A172 (cell line): ENCODE data around the gene NCKAP1. TPM values are rescaled to one million over a fixed set of nuclear protein-coding genes. Genes with fewer than 3 reads are reported as not detected.
"Not testable (repeated sequence)": the region's sequence is repeated elsewhere in the genome, so short reads cannot be mapped to it uniquely, and the experiment has no call there.

Experiments
- DNase-seq: peaks from one replicate; pipeline ENCODE4 v3.0.0-alpha.2; 2015; ENCODE audit warnings: low spot score
- total RNA-seq: library from RNA; depleted of rRNA; stranded (reverse); fragments of >200 nt; shearing (Covaris generic); gene quantifications from 2 replicates; pipeline ENCODE4 v1.2.3, GENCODE V29; 2014; rRNA removed

The NCKAP1 gene
- total RNA-seq, 1 experiment from 2014 or later = 213 TPM

DNA sequence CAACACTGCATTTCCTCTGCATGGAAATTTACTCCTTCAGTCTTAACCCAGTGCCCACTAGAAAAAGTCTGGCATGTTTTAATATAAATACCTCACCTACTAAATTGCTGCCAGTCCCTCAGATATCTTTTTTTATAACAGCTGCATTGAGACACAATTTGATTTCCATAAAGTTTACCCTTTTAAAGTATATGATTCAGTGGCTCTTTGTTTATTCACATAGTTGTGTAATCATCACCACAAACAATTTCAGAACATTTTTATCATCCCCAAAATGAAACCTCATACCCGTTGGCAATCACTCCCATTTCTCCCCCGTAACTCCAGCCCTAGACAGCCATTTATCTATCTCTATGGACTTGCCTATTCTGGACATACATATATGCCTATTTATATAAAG, 154.8 kb downstream of the NCKAP1 start:
- no peak for DNase-seq

DNA sequence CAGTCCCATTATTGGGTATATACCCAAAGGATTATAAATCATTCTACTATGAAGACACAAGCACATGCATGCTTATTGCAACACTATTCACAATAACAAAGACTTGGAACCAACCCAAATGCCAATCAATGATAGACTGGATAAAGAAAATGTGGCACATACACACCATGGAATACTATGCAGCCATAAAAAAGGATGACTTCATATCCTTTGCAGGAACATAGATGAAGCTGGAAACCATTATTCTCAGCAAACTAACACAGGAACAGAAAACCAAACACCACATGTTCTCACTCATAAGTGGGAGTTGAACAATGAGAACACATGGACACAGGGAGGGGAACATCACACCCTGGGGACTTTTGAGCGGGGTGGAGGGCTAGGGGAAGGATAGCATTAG, 158.2 kb downstream of the NCKAP1 start:
- DNase-seq = not testable (repeated sequence)

DNA sequence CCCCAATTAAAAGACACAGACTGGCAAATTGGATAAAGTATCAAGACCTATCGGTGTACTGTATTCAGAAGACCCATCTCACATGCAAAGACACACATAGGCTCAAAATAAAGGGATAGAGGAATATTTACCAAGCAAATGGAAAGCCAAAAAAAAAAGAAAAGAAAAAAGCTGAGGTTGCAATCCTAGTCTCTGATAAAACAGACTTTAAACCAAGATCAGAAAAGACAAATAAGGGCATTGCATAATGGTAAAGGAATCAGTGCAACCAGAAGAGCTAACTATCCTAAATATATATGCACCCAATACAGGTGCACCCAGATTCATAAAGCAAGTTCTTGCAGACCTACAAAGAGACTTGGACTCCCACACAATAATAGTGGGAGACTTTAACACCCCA, 161.6 kb downstream of the NCKAP1 start:
- DNase-seq = not testable (repeated sequence)

DNA sequence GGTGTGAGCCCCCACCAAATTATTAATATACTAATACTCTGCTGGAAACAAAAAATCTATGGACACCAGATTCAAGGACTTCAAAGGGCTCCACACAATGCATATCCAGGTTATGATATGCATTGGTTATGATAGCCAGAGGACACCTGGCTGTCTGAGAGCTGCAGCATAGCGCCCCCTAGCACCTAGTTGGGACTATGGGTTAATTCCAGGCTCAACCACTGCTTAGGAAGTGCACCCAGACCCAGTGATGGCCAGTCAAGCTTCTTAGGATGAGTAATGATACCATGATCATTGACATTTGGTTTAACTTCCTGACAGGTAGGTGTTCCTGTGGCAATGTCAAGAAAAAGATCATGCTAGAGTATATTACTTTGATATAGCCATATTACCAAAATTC, 168.0 kb downstream of the NCKAP1 start:
- DNase-seq = no peak

DNA sequence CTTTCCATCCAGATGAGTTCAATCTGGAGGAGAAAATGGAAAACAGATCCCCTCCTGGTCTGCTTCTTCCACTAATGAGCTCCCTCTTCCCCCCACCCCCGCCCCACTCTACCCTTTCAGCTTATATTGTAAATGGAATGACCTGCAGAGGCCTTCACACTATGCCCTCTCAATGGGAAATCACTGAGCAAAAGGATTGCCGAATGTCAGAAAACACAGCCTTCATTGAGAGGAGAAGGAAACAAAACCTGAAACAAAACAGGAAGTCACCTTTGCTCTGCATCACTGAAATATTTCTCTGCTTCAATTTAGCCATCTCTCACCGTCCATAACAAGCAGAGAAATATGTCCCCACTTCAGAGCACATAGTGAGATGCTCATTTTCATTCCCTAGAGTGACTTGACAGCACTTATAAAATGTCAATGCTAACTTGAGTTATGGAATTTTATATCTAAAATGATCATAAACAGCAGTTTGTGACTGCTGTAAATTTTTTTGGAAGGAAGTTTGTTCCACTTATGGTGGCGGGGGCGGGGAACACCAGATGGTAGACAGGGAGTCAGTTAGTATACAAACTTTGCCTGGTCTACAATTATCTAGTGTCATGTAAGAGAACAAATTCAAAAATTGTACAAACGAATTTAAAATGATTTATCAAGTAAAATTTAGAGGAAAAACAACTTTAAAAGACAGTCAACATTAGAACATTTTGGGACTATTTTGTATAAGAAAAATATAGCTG, 170.0 kb downstream of the NCKAP1 start:
- DNase-seq = no peak

DNA sequence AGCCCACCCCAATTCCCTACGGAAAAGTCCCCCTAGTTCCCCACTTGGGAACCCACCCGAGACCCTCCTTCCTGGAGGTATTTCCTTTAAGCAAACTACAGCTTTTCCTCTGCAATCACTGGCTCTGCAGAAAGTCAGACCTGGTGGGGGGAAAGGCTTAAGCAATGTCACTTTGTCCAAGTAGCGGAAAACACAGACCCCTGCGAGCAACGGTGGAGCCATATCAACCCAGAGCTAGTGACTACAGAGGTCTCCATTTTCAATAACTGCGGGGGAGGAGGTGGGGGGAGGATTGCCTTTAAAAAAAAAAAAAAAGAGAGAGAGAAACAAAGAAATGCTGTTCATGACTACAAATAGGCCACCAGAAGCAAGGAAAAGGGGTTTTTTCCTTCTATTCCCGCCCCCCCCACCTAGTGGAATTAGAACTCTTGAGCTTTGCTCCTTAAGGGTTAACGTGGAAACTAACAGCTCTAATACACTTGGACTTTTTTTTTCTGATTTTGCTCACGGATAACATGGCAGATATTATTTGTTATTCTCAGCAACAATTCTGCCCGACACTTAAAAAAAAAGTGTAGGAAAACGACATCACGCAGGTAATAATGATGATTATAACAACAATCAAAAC, 170.7 kb downstream of the NCKAP1 start:
- DNase-seq = no peak

DNA sequence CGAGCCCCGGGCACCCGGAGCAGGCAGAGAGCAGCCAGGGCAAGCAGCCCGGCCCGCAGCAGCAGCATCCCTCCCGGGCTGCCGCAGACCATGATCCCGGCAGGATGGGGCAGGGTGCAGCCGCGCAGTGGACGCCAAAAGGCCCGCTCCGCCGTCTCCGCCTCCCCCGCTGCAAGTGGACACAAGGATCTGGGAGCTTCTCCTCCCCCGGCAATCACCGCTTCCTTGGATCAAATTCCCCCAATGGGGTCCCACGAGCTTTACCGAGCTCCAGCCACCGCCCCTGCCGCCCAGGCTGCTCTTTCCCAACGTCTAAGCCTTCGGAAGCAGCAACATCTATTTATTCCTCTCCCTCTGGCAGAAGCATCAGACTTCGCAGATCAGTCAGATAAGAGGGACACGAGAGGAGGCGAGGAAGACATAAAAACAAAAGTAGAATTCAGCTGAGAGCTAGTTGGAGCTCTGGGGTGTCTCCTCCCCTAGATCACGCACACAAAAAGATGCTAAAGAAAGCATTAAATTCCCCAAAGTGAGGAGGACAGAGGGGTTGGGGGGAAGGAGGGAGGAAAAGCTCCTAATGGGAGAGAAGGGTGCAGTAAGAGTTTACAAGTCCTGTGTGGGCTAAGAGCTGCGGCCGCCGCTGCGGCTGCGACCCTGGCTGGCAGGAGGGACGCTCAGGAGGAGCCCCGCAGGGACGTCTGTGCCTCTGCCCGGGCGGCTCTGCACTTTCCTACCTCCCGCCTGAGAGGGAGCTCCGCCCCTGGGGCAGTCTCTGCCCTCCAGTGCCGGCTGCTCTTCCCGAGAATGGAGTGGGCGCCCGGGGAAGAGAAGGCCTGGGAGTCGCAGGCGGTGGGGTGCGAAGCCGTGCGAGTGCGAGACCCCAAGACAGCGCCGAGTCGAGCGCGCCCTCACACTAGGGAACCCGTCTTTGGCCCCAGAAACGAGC, 171.5 kb downstream of the NCKAP1 start, which contains the start of gene FRZB:
Gene FRZB (minus strand): TSS at position 177 of the 946 bp plus-strand sequence. CDS start 85 bp downstream, at position 92.
- DNase-seq = no peak

DNA sequence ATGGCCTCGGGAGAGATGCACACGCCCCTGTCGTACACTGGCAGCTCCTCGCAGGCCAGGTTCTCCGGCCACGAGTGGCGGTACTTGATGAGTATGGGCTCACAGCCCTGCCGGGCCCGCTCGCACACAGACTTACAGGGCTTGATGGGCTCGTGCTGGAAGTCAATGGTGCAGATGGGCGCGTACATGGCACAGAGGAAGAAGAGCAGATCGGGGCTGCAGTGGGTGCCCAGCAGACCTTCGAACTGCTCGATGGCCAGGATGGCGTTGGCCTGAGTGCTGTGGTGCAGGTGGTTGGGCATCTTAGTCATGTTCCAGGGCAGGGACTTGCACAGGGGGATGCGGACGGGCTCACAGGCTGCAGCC, 172.2 kb downstream of the NCKAP1 start:
- DNase-seq = no peak

DNA sequence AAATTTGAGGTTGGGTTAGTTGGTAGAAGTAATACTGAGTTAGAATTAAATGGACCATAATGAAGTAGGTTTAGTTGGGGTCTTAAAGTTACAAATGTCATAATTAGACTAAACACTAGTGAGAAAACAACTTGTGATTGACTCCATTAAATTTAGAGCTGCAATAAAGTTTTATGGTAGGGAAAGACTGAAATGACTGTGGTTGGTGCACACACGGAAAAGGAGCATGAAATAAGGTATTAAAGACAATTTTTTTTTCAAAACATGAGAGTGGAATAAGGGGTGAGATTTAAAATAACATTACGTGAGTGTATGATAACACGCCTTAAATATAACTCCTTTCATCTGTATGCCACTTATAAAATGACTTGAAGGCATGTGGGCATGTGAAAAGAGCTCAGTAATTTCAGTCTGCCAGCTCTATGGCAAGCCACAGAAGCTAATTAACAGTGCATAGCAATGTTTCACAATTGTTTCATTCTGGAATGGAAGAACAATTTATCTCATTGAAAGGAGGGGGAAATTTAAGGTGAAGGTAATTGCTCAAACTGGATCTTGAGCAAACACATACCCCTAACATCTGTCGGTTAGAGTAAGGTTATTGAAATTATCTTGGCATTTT, 173.2 kb downstream of the NCKAP1 start:
- DNase-seq = no peak

DNA sequence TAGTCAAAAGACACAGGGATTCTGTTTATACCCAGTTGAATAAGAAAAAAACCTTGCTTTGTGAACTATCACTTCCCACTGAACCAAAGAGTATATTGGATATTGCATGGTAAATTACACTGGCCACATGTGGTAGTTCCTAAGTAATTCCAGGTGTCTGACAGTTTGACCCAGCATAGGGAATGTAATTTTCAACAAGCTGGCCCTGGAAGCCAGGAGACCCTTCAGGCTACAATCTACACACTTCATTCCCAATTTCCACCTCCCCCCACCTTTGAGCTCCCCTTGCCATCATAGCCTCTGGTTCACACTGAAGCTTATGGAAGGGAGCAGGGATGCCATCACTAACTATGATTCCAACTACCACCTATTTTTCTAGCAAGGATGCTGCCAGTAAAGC, 174.6 kb downstream of the NCKAP1 start:
- no peak for DNase-seq

DNA sequence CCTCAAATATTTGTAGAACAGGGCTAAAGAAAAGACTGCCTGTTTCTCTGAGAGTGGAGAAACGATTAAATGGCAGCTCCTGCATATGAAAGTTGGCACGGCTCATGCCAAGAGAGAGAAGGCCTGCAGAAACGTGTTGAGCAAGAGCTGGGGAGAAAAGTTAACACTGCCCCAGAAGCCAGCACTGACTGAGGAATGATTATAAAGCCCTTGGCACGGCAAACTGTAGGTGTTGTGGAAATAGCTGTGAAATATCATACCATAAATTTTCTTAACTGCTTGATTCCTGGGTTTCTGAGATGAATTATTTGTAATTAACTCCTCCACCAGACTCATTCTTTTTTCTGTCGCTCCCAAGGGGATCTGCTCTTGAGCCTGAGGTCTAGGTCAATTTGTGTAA, 176.2 kb downstream of the NCKAP1 start:
- no peak for DNase-seq

DNA sequence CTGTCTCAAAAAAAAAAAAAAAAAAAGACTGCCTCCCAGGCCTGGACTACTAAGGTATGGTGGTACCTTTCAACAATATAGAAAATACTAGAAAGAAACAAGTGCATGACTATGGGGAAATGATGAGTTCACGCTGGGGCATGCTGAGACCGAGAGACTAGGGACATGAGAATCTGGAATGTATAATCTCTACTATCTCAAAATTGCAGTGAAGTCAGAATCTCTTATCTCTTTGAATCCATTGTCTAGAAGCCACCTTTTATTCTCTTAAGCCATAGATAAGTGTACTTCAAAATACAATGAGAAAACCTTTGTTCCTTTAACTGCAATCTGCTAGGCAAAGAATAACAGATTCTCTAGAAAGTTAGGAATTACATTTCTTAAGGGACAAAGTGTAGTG, 177.4 kb downstream of the NCKAP1 start:
- no peak for DNase-seq

Other genes with a start within 250 kb of the NCKAP1 start
- gene FRZB, start 171.8 kb downstream of the NCKAP1 start, total RNA-seq = 0.31 and 0.74 TPM in 2 replicates
- 2.5 and 3.2 TPM in 2 replicates for gene DUSP19, start 40.3 kb upstream of the NCKAP1 start, total RNA-seq
- 31.7 and 37.2 TPM in 2 replicates for gene NUP35, start 86.0 kb upstream of the NCKAP1 start, total RNA-seq